Duodenal mucosa (tissue), 2 donors: ENCODE results near the gene EIF3CL.
"Not testable (repeated sequence)": the region's sequence is repeated elsewhere in the genome, so short reads cannot be mapped to it uniquely, and the experiment has no call there.

ENCODE experiments used
- H3K27ac ChIP-seq: one replicate; pipeline ENCODE4 v1.7.0; 2013; ENCODE audit warnings: low read depth, low read length
- H3K27me3 ChIP-seq, 2 donors: one replicate each; pipeline ENCODE4 v1.7.0; 2013; ENCODE audit warnings: low read length in 2 of 2, control low read depth in 1 of 2; ENCODE audit not compliant: insufficient read depth in 2 of 2, control insufficient read depth in 1 of 2
- H3K36me3 ChIP-seq, 2 donors: one replicate each; pipeline ENCODE4 v1.7.0; 2013; ENCODE audit warnings: low read length in 2 of 2, control low read depth in 1 of 2; ENCODE audit not compliant: insufficient read depth in 2 of 2, control insufficient read depth in 1 of 2
- H3K4me1 ChIP-seq, 2 donors: one replicate each; pipeline ENCODE4 v1.7.0; 2013; ENCODE audit warnings: low read length in 2 of 2, control low read depth in 1 of 2; ENCODE audit not compliant: insufficient read depth in 2 of 2, control insufficient read depth in 1 of 2
- H3K4me3 ChIP-seq, 2 donors: one replicate each; pipeline ENCODE4 v1.7.0; 2013; ENCODE audit warnings: low read length in 2 of 2, low read depth in 1 of 2
- H3K9ac ChIP-seq, 2 donors: one replicate each; pipeline ENCODE4 v1.7.0; 2013; ENCODE audit warnings: low read length in 2 of 2, low read depth in 1 of 2
- H3K9me3 ChIP-seq, 2 donors: one replicate each; pipeline ENCODE4 v1.7.0; 2013; ENCODE audit warnings: low read length in 2 of 2, control low read depth in 1 of 2; ENCODE audit not compliant: control insufficient read depth in 1 of 2

Gene EIF3CL

GRCh38 chr16:28414530-28414929, 10.9 kb upstream of the EIF3CL start:
- not testable (repeated sequence) for H3K36me3 ChIP-seq, H3K27me3 ChIP-seq, H3K9ac ChIP-seq, H3K4me3 ChIP-seq, H3K4me1 ChIP-seq, H3K27ac ChIP-seq, H3K9me3 ChIP-seq

- not testable (repeated sequence) for H3K27ac ChIP-seq, H3K27me3 ChIP-seq, H3K9ac ChIP-seq, H3K4me3 ChIP-seq, H3K9me3 ChIP-seq, H3K36me3 ChIP-seq, H3K4me1 ChIP-seq
Observed at GRCh38 chr16:28413585-28413984, 9.9 kb upstream of the EIF3CL start.

DNA sequence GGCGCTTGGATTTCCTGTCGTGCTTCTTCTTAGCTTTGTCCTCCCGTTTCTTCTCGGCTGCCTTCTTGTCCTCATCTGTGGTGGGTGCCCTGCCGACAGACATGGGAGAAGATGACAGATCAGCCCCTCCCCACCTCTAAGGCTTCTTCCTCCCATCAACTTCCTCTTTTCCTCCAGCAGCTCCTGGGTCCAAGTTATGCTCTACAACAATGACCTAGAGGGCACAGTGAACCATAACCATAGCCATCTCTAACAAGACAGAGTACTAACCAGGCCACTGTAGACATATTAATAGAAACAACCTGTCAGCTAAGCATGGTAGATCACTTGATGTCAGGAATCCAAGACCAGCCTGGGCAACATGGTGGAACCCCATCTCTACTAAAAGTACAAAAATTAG, 11.6 kb downstream of the EIF3CL start:
- H3K36me3 ChIP-seq, H3K4me3 ChIP-seq, H3K4me1 ChIP-seq, H3K27ac ChIP-seq, H3K9ac ChIP-seq, H3K9me3 ChIP-seq, H3K27me3 ChIP-seq: not testable (repeated sequence)

DNA sequence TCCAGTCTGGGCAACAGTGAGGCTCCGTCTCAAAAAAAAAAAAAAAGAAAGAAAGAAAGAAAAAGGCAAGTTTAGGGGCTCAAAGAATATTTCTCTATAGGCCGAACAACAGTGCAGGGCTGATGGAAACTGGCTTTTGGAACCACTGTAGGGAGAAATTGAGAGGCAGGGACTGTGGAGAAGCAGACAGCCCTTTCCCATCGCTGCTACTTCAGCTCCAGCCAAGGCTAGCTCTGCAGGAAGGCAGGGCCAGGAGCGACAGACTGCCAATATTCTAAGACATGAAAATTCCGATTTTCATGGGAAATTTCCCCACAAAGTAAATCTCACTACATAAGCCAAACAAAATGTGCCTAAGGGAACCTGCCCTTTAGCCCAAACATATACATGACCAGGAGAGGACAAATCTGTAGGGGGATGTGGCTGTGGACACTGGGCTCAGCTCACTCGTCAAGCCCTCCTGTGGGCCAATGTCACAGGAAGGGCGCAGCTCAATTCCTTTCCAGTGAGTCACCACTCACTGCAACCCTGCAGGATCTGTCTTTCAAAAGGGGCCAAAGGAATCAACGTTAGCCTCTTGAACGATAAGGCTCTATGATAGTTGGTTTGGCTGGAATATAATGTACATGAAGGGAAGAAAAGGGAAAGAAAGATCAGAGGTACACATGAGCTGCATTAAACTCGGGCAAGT, 21.3 kb downstream of the EIF3CL start:
- not testable (repeated sequence) for H3K4me3 ChIP-seq, H3K4me1 ChIP-seq, H3K36me3 ChIP-seq, H3K9ac ChIP-seq, H3K9me3 ChIP-seq, H3K27ac ChIP-seq, H3K27me3 ChIP-seq

- not testable (repeated sequence) for H3K36me3 ChIP-seq, H3K9ac ChIP-seq, H3K27ac ChIP-seq, H3K4me1 ChIP-seq, H3K9me3 ChIP-seq, H3K27me3 ChIP-seq, H3K4me3 ChIP-seq
Observed at GRCh38 chr16:28377822-28378221, 25.8 kb downstream of the EIF3CL start.

- not testable (repeated sequence) for H3K9me3 ChIP-seq, H3K4me3 ChIP-seq, H3K4me1 ChIP-seq, H3K27me3 ChIP-seq, H3K9ac ChIP-seq, H3K36me3 ChIP-seq, H3K27ac ChIP-seq
Observed at GRCh38 chr16:28377108-28377625, 26.5 kb downstream of the EIF3CL start.

DNA sequence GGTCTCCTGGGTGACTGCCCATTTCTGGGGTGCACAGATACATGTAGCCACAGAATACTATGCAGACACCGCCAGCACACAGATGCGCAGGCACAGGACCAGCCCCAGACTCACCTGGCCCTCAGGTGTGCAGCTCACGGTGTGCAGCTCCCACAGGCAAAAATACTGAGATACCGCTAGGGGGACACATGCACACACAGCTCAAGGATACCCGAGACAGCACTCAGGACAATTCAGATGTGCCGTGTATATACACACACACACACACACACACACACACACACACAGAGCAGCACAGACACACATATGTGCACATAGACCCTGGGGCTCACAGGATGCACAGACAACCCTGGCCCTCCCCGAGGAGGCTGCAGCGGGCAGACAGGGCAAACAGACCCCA, 28.5 kb downstream of the EIF3CL start:
- not testable (repeated sequence) for H3K9me3 ChIP-seq, H3K27me3 ChIP-seq, H3K36me3 ChIP-seq, H3K27ac ChIP-seq, H3K9ac ChIP-seq, H3K4me1 ChIP-seq, H3K4me3 ChIP-seq

DNA sequence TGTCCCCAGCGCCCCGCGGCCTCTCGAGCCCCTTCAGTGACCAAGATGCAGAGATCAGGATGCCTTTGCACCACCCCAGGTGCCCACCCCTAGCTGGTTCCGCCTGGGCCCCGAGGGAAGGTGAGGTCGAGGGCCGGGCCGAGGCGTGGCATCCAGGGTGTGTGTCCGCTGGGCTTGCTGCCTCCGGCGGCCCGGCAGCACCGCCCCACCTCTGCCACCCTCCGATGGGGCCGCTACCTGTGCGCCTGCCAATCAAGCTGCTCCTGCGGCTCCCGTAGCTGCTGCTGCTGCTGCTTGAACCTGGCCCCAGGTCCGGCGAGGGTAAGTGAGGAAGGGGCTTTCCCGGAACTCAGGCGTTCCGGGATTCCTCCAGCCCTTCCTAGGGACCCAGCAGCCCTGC, 29.4 kb downstream of the EIF3CL start:
- H3K4me3 ChIP-seq, H3K27me3 ChIP-seq: not testable (repeated sequence)

GRCh38 chr16:28367926-28368325, 35.7 kb downstream of the EIF3CL start:
- H3K4me1 ChIP-seq, H3K4me3 ChIP-seq, H3K9me3 ChIP-seq, H3K27ac ChIP-seq, H3K36me3 ChIP-seq, H3K27me3 ChIP-seq, H3K9ac ChIP-seq: not testable (repeated sequence)

More for the DNA sequence above, 29.4 kb downstream of the EIF3CL start:
- H3K36me3 ChIP-seq, H3K4me1 ChIP-seq, H3K27ac ChIP-seq, H3K9me3 ChIP-seq, H3K9ac ChIP-seq: not testable (repeated sequence)

DNA sequence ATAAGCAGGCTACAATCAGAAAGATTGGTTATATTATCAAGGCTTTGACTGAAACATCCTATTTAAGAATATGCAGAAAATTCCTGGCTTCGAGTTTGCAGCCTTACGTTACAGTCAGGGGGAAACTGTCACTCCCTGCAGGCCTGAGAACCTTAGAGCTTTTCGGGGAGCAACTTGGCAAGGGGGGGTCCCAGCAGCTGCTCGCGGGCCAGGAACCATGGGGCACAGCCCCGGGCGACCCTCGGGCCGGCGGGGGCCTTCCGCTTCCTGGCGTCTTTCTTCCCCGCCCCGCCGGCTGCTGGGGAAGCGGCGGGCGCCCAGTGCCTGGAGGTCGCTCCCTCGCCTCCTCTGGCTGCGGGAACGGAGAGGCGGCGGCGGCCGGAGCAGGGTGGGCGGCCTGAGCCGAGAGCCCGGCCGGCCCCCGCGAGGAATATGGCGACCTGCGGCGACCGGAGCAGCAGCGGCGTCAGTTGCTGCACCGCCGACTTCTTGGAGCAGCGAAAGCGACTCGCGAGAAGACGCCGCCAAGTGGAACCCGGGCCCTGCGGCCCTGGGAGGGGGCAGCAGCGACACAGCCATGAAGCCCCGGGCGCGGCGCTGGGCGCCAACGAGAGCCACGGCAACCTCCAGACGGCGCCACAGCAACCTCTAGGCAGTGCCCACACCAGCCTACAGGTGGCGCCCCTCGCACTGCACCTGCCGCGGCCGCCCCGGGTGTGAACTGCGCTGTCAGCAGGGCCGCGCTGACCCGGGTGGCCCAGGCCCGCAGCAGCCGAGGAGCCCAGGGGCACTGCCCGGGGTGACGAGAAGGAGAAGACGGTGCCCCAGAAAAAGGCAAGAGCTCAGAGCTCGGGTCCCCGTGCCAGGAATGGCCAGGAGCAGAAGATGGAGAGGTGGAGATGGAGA, 39.1 kb downstream of the EIF3CL start:
- H3K4me3 ChIP-seq, H3K9ac ChIP-seq: not testable (repeated sequence)

More for the DNA sequence above, 39.1 kb downstream of the EIF3CL start:
- H3K4me1 ChIP-seq, H3K27me3 ChIP-seq, H3K9me3 ChIP-seq, H3K36me3 ChIP-seq, H3K27ac ChIP-seq: not testable (repeated sequence)
